SK-N-MC (cell line): Measurements from ENCODE around the gene BIRC6.

Experiments
- DNase-seq: peaks from one replicate; pipeline ENCODE4 v3.0.0-alpha.2; 2011; ENCODE audit warnings: low read depth, low spot score
- H3K27ac ChIP-seq: fragments of 200-600 bp; sonication (generic); 2 replicates; pipeline ENCODE4 v1.5.1; 2016; ENCODE audit warnings: mixed run types
- H3K36me3 ChIP-seq: fragments of 200-600 bp; sonication (generic); 2 replicates; pipeline ENCODE4 v1.6.1; 2017; ENCODE audit warnings: antibody characterized with exemption, low read length, mixed read lengths; ENCODE audit not compliant: insufficient read depth
- H3K4me3 ChIP-seq: fragments of 200-600 bp; sonication (generic); 2 replicates; pipeline ENCODE4 v1.5.1; 2016
- H3K9ac ChIP-seq: fragments of 200-600 bp; sonication (generic); 2 replicates; pipeline ENCODE4 v1.8.0; 2017; ENCODE audit warnings: mixed run types, mixed read lengths; ENCODE audit not compliant: insufficient read length
- H3K9me3 ChIP-seq: fragments of 200-600 bp; sonication (generic); 2 replicates; pipeline ENCODE4 v1.6.1; 2017; ENCODE audit warnings: low read depth, mild to moderate bottlenecking, antibody characterized with exemption, low read length, moderate library complexity, mixed read lengths
- EZH2 ChIP-seq: fragments of 200-600 bp; sonication (generic); IDR thresholded peaks from one replicate; pipeline ENCODE4 v1.6.1; 2017; ENCODE audit warnings: antibody characterized with exemption
- FOXP2 ChIP-seq: optimal IDR thresholded peaks from 2 replicates; pipeline ENCODE3; 2011; ENCODE audit warnings: mild to moderate bottlenecking, moderate library complexity; ENCODE audit not compliant: insufficient read depth; ENCODE audit errors: extremely low read length, control extremely low read depth
- POLR2AphosphoS5 ChIP-seq: IDR thresholded peaks from 2 replicates; pipeline ENCODE4 v1.6.1; 2012; ENCODE audit warnings: mild to moderate bottlenecking, low read depth, low read length, borderline replicate concordance

The BIRC6 gene

DNA sequence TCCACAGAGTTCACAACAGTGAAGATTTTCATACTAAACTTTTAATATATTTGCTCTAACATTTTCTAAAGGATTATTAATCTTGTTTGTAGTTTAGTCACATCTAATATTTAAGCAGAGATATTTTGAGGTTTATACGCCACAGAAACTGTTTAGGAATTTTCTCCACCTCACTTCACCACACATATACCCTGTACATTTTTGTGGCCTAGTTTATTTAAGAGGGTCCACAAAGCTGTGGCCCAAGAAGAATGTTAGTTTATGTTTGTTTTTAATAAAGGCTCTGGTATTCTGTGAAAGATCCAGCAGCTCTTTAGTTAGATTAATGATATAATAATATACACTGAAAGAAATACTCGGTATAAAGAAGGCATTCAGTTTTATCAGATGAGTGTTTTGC, 138.3 kb downstream of the BIRC6 start:
- no peaks in the 10 kb centered on the region for H3K9me3 ChIP-seq
- peak overlapping the region; percentile 22; the same call in 1 of the 2 replicates for H3K27ac ChIP-seq
- DNase-seq, result no peak
- peaks cover 47% of the 10 kb centered on the region for H3K36me3 ChIP-seq
- H3K4me3 ChIP-seq, result no peak overlapping the region
- no peak for TF ChIP-seq EZH2
- no peak overlapping the region for H3K9ac ChIP-seq

DNA sequence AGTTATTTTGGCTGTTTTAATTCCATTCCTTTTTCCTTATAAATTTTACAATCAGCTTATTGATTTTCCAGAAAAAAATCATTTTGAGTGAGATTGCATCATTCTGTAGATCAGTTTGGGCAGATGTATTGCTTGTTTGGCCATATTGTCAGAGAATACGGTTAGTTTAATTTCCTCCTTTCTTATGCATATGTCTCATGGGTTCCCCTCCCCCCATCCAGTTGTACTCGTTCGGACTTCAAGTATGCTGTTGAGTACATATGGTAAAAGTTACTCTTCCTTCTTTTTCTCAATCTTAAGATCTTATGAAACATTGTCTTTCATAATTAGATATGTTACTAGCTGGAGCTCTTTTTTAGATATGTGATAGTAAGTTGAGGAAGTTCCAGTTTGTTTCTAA, 139.8 kb downstream of the BIRC6 start:
- Histone ChIP-seq H3K36me3 (peaks cover 51% of the 10 kb centered on the region), H3K9ac (no peak overlapping the region), H3K4me3 (no peak overlapping the region), H3K27ac (no peak overlapping the region), H3K9me3 (no peaks in the 10 kb centered on the region)
- DNase-seq, result no peak
- TF ChIP-seq EZH2 (no peak), FOXP2 (no peak), POLR2AphosphoS5 (no peak)

DNA sequence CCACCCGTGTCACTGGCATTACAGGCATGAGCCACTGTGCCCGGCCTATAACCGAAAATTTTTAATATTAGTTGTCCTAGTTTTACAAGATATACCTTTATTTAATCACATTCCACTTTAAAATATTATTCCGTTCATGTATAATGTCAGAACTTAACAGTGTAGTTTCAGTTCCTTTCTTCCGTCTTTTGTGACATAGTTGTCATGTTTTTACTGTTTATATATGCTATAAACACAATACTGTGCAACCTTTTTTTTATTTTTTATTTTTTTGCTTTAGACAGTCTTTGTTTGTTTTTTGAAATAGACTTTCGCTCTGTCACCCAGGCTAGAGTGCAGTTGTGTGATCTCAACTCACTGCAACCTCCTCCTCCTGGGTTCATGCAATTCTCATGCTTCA, 141.5 kb downstream of the BIRC6 start:
- no peak overlapping the region for H3K4me3 ChIP-seq
- H3K9ac ChIP-seq, result no peak overlapping the region
- no peak for DNase-seq
- peaks cover 66% of the 10 kb centered on the region for H3K36me3 ChIP-seq
- H3K27ac ChIP-seq, result no peak overlapping the region
- no peaks in the 10 kb centered on the region for H3K9me3 ChIP-seq
- no peak for TF ChIP-seq POLR2AphosphoS5
- TF ChIP-seq EZH2, result no peak
- TF ChIP-seq FOXP2, result no peak

DNA sequence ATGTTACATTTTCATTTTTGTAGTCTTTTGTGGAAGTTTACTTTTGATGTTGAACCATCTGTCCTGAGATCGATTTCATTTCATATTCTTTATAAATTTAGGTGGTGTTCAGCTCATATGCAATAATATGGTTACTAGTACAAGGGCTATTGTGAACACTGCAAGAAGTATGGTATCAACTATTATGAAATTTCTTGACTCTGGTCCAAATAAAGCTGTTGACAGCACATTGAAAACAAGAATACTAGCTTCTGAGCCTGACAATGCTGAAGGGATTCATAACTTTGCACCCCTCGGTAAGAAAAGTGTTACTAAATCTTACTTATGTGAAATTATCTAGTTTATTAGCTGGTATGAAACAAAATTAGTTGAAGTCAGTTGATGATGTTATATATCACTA, 146.1 kb downstream of the BIRC6 start:
- H3K4me3 ChIP-seq, result no peak overlapping the region
- no peaks in the 10 kb centered on the region for H3K9me3 ChIP-seq
- H3K27ac ChIP-seq, result no peak overlapping the region
- TF ChIP-seq EZH2, result no peak
- no peak for TF ChIP-seq FOXP2
- no peak for TF ChIP-seq POLR2AphosphoS5
- peaks cover 82% of the 10 kb centered on the region for H3K36me3 ChIP-seq
- DNase-seq, result no peak
- H3K9ac ChIP-seq, result no peak overlapping the region

DNA sequence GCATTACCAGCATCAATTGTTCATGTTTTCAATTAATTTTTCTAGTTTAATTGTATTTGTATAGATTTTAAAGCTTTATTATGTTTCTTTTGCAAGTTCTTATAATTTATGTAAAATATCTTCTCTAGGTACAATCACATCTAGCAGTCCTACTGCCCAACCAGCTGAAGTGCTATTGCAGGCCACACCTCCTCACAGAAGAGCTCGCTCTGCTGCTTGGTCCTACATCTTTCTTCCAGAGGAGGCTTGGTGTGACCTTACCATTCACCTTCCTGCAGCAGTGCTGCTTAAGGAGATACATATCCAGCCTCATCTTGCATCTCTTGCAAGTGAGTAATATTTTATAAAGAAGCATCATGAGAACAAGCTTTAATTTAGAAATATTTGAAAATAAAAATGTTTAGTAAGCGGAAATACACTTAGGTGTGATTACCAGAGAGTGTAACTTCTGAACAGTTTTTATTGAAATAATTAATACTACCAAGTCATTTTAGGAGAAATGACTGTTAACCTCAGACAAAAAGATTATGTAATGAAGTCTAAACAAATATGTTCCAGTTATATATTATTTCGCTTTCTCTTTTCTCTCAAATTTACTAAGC, 148.2 kb downstream of the BIRC6 start:
- peaks cover 83% of the 10 kb centered on the region for H3K36me3 ChIP-seq
- no peaks in the 10 kb centered on the region for H3K9me3 ChIP-seq
- H3K27ac ChIP-seq, result no peak overlapping the region
- H3K9ac ChIP-seq, result no peak overlapping the region
- H3K4me3 ChIP-seq, result no peak overlapping the region
- DNase-seq, result no peak
- no peak for TF ChIP-seq POLR2AphosphoS5
- no peak for TF ChIP-seq EZH2
- TF ChIP-seq FOXP2, result no peak

DNA sequence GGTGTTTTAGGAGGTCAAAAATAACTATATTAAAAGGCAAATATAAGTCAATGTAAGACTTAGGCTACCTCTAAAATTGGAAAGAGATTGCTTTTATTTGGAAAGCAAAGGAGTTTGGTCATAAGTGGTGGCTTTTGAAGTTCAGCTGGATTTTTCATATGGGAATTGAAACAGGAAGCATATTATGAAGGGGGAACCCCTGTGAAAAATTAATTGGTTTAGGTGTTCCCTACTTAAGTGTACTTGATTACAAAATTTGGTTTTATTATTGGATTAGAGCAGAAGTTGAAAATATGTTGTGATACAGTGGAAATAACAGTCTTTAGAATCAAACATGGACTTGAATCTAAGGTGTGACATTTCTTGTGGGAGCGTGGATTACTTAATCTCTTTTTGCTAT, 149.6 kb downstream of the BIRC6 start:
- no peak for DNase-seq
- H3K4me3 ChIP-seq, result no peak overlapping the region
- H3K27ac ChIP-seq, result no peak overlapping the region
- no peak overlapping the region for H3K9ac ChIP-seq
- H3K9me3 ChIP-seq, result no peaks in the 10 kb centered on the region
- peaks cover 79% of the 10 kb centered on the region for H3K36me3 ChIP-seq
- no peak for TF ChIP-seq POLR2AphosphoS5
- no peak for TF ChIP-seq FOXP2
- no peak for TF ChIP-seq EZH2

DNA sequence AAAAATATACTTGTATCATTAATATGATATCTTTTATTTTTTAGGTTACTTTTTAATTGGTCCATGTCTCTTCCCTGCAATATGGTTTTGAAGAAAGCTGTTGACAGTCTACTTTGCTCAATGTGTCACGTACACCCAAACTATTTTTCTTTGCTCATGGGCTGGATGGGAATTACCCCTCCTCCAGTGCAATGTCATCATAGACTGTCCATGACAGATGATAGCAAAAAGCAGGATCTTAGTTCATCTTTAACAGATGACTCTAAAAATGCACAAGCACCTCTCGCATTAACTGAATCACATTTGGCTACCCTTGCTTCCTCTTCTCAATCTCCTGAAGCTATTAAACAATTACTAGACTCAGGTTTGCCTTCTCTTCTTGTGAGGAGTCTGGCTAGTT, 158.1 kb downstream of the BIRC6 start:
- peaks cover 61% of the 10 kb centered on the region for H3K36me3 ChIP-seq
- H3K9ac ChIP-seq, result no peak overlapping the region
- H3K27ac ChIP-seq, result no peak overlapping the region
- no peaks in the 10 kb centered on the region for H3K9me3 ChIP-seq
- no peak for TF ChIP-seq EZH2
- TF ChIP-seq POLR2AphosphoS5, result no peak
- no peak for TF ChIP-seq FOXP2
- no peak for DNase-seq
- H3K4me3 ChIP-seq, result no peak overlapping the region

DNA sequence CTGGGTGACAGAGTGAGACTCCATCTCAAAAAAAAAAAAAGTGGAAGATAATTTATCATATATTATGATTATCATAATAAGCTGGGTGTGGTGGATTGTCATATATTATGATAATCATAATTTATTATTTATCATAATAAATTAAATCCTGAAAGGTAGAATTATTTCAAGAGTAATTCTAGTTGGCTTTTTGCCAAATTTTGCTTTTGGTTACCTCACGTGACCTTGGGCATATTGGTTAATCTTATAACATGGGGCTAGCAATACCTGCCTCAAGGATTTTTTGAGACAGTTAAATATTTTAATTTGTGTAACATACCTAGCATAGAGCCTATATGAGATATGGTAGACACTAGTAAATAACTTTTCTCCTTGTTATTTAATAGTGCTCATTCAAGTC, 159.7 kb downstream of the BIRC6 start:
- Histone ChIP-seq H3K9ac (no peak overlapping the region), H3K9me3 (no peaks in the 10 kb centered on the region), H3K36me3 (peaks cover 59% of the 10 kb centered on the region), H3K4me3 (no peak overlapping the region), H3K27ac (no peak overlapping the region)
- TF ChIP-seq FOXP2 (no peak), POLR2AphosphoS5 (no peak), EZH2 (no peak)
- no peak for DNase-seq

DNA sequence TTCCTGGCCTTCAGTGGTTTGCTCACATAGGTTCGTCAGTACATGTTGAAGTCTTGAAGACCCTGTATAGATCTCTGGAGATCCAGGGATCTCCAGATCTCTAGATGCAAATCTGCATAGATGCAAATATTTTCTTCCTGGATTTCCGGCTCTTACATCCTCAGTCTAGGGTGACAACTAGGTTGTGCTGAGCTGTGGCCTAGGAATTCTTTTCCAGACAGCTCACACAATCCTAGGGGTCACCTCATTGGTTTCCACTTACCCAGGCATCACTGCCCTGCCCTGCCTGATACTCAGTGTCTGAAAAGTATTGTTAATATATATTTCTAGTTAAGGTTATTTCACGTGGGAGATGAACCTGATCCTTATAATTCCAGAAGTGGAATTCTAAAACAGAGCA, 165.9 kb downstream of the BIRC6 start:
- Histone ChIP-seq H3K9ac (no peak overlapping the region), H3K36me3 (peaks cover 65% of the 10 kb centered on the region), H3K27ac (no peak overlapping the region), H3K9me3 (no peaks in the 10 kb centered on the region), H3K4me3 (no peak overlapping the region)
- DNase-seq, result no peak
- TF ChIP-seq FOXP2 (no peak), EZH2 (no peak), POLR2AphosphoS5 (no peak)
